Type B pancreatic cell (in vitro differentiated cells): ENCODE results near the gene APLP2. TPM values are rescaled to one million over a fixed set of nuclear protein-coding genes. Genes with fewer than 3 reads are reported as not detected.

Source experiments
- DNase-seq: peaks from one replicate; pipeline ENCODE4 v3.0.0; 2021; ENCODE audit warnings: mixed read lengths; ENCODE audit not compliant: unreplicated experiment; ENCODE audit errors: extremely low spot score
- H3K27ac Mint-ChIP-seq: 2 replicates; pipeline ENCODE4 v1.8.0; 2021; ENCODE audit warnings: mild to moderate bottlenecking, mixed read lengths
- H3K27me3 Mint-ChIP-seq: 2 replicates; pipeline ENCODE4 v1.8.0; 2021; ENCODE audit warnings: mixed read lengths
- H3K36me3 Mint-ChIP-seq: 2 replicates; pipeline ENCODE4 v1.8.0; 2021; ENCODE audit warnings: mixed read lengths
- H3K4me1 Mint-ChIP-seq: one replicate; pipeline ENCODE4 v1.8.0; 2021; ENCODE audit warnings: mixed read lengths; ENCODE audit not compliant: unreplicated experiment
- H3K4me3 Mint-ChIP-seq: 2 replicates; pipeline ENCODE4 v1.8.0; 2021; ENCODE audit warnings: mild to moderate bottlenecking, mixed read lengths
- H3K9me3 Mint-ChIP-seq: 2 replicates; pipeline ENCODE4 v1.8.0; 2021; ENCODE audit warnings: mixed read lengths
- CTCF ChIP-seq: fragments of 200-600 bp; sonication (generic); conservative IDR thresholded peaks from 2 replicates; pipeline ENCODE4 v1.5.0; 2021; ENCODE audit warnings: antibody characterized with exemption, mild to moderate bottlenecking
- total RNA-seq: library from RNA; stranded (reverse); gene quantifications from 2 replicates; pipeline ENCODE4 v1.2.1, GENCODE V29; 2021; ENCODE audit warnings: low replicate concordance

APLP2 gene
- total RNA-seq, 1 donor from 2014 or later: 207 TPM

GRCh38 chr11:130110339-130111108 lies 40.8 kb downstream of the APLP2 start:
- H3K27ac Mint-ChIP-seq: peak overlapping the region; percentile 13
- no peaks in the 10 kb centered on the region for H3K9me3 Mint-ChIP-seq
- H3K27me3 Mint-ChIP-seq: no peaks in the 10 kb centered on the region
- no peak overlapping the region for H3K4me3 Mint-ChIP-seq
- peaks cover 23% of the 10 kb centered on the region for H3K4me1 Mint-ChIP-seq
- no peak for TF ChIP-seq CTCF
- H3K36me3 Mint-ChIP-seq: peaks cover 44% of the 10 kb centered on the region
- no peak for DNase-seq

DNA sequence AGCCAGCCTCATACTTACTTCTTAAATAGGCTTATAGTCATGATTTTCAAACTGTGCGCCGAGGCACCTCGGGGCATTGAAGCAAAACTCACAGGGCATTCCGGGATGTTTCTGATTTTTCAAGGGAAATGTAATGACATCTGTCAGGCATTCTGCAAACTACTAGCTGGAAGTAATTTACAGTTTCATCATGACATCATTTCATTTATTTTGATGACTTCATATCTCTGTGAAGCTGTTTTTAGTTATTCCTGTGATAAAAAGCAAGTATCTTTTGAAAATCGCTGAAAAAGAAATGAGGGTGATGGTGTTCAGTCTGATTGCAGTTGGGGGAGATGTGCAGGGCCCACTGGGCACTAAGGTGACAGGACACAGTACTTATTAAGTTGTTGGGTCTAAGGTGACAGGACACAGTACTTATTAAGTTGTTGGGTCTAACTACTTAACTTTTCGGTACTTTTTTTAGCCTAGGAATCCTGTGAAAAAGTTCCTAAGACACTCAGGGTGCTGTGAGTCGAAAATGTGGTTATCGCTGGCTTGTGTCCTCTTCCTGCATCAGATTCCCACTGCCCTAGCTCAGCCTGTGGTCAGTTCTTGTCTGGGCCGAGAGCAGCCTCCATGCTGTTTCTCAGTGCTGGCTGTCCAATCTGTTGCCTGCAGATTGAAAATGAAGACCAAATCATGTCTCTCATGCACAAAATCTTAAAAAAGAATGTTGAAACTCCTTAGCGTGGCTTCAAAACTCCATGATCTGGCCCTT lies 42.6 kb downstream of the APLP2 start:
- Mint-ChIP-seq H3K27me3 (no peaks in the 10 kb centered on the region), H3K4me3 (no peak overlapping the region), H3K27ac (no peak overlapping the region), H3K36me3 (peaks cover 33% of the 10 kb centered on the region), H3K9me3 (no peaks in the 10 kb centered on the region), H3K4me1 (peaks cover 17% of the 10 kb centered on the region)
- DNase-seq: no peak
- TF ChIP-seq CTCF: no peak

DNA sequence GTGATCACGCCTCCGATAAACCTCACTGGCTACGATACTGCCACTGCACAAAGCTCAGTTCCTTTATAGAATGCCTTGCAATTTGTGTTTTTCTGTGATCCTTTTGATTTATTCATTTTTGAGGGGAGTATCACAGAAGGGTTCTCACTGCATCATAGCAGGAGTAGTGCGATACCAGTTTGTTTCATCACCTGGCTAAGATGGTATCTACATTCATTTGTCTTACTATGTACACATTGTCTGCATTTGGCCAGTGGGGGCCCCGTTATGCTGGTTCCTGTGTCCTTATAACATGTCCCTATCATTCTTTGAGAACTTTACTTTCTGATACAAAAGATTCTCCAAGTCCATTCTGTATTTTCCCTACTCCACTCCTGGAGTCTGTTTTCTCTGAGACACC lies 44.6 kb downstream of the APLP2 start:
- H3K27me3 Mint-ChIP-seq: no peaks in the 10 kb centered on the region
- H3K4me3 Mint-ChIP-seq: no peak overlapping the region
- TF ChIP-seq CTCF: no peak
- DNase-seq: no peak
- H3K27ac Mint-ChIP-seq: no peak overlapping the region
- no peaks in the 10 kb centered on the region for H3K9me3 Mint-ChIP-seq
- H3K4me1 Mint-ChIP-seq: peaks cover 17% of the 10 kb centered on the region
- peaks cover 30% of the 10 kb centered on the region for H3K36me3 Mint-ChIP-seq

DNA sequence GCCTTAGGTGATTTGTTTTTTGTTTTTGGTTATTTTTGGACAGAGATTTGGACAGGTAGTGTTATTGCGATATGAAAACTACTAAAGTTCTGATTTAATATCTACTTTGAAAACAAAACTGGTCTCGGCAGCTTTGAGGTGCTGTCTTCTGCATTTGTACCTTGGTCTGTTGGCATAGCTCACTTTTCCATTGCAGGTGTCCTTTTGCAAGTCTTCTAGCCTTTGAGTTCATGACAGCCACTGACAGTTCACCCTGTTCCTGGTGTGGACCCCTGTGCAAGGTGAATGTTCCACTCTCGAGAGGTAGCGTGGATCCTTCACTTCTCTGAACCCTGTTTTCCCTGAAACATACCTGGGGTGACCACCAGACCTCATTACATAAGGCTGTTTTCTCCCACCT lies 45.0 kb downstream of the APLP2 start:
- Mint-ChIP-seq H3K4me1 (peaks cover 17% of the 10 kb centered on the region), H3K27me3 (no peaks in the 10 kb centered on the region), H3K27ac (no peak overlapping the region), H3K36me3 (peaks cover 32% of the 10 kb centered on the region), H3K4me3 (no peak overlapping the region), H3K9me3 (no peaks in the 10 kb centered on the region)
- no peak for TF ChIP-seq CTCF
- no peak for DNase-seq

GRCh38 chr11:130115218-130115617 lies 45.5 kb downstream of the APLP2 start:
- no peak for DNase-seq
- H3K4me1 Mint-ChIP-seq: peaks cover 15% of the 10 kb centered on the region
- no peaks in the 10 kb centered on the region for H3K27me3 Mint-ChIP-seq
- peaks cover 30% of the 10 kb centered on the region for H3K36me3 Mint-ChIP-seq
- no peaks in the 10 kb centered on the region for H3K9me3 Mint-ChIP-seq
- no peak overlapping the region for H3K4me3 Mint-ChIP-seq
- TF ChIP-seq CTCF: no peak
- H3K27ac Mint-ChIP-seq: no peak overlapping the region
